B cell (primary cell): ENCODE data around the gene ST6GALNAC1. TPM values are rescaled to one million over a fixed set of nuclear protein-coding genes. Genes with fewer than 3 reads are reported as not detected.

ENCODE experiments used
- ATAC-seq: fragments of 200-7000 bp; cut with Tn5 transposase; one replicate; pipeline ENCODE4 v1.10.0; 2021; ENCODE audit warnings: low read depth, mild to moderate bottlenecking, moderate number of reproducible peaks, moderate library complexity
- CTCF ChIA-PET: fragments of 350-600 bp; sonication (Branson Sonifier 250); formaldehyde crosslinking; loops from one replicate; lab custom pipeline; 2021; ENCODE audit warnings: antibody characterized with exemption, inconsistent platforms; lab: Charles Lee
- POLR2A ChIA-PET: fragments of 350-600 bp; sonication (Branson Sonifier 250); formaldehyde crosslinking; loops from one replicate; lab custom pipeline; 2021; ENCODE audit warnings: antibody characterized with exemption; lab: Charles Lee
- DNase-seq: peaks from one replicate; pipeline ENCODE4 v3.0.0; 2013
- H2AFZ ChIP-seq: 2 replicates; pipeline ENCODE4 v1.6.1; 2012; ENCODE audit warnings: mild to moderate bottlenecking, low read depth, low read length; ENCODE audit not compliant: insufficient read depth, poor library complexity, severe bottlenecking
- H3K27ac ChIP-seq, 2 donors: 1 replicate in 1 of 2; 2 replicates in 1 of 2; pipeline ENCODE4 v1.5.1; 2012 to 2013; ENCODE audit warnings: low read length in 2 of 2, mild to moderate bottlenecking in 2 of 2, moderate library complexity in 1 of 2
- H3K27me3 ChIP-seq, 4 experiments: fragments of 200-600 bp in 1 of 4; sonication (generic) in 1 of 4; replicated peaks in 1 of 4; 1 replicate in 2 of 4; 2 replicates in 2 of 4; pipeline versions ENCODE4 v1.6.1 to v1.7.0; 2013 to 2016; ENCODE audit warnings: low read length in 3 of 4, mild to moderate bottlenecking in 2 of 4, mixed read lengths in 1 of 4, moderate library complexity in 1 of 4; ENCODE audit not compliant: insufficient read depth in 4 of 4, control insufficient read depth in 3 of 4; ENCODE audit errors: control extremely low read depth in 1 of 4
- H3K36me3 ChIP-seq, 2 experiments: replicated peaks in 1 of 2; 1 replicate in 1 of 2; 2 replicates in 1 of 2; pipeline versions ENCODE4 v1.6.1 to v1.7.1; 2013; ENCODE audit warnings: low read length in 1 of 2; ENCODE audit not compliant: insufficient read depth in 2 of 2, control insufficient read depth in 1 of 2; ENCODE audit errors: control extremely low read depth in 1 of 2, extremely low read depth in 1 of 2
- H3K4me1 ChIP-seq, 2 donors: fragments of 200-600 bp in 1 of 2; sonication (generic) in 1 of 2; 1 replicate in 1 of 2; 2 replicates in 1 of 2; pipeline versions ENCODE4 v1.5.1 to v1.6.1; 2013 to 2017; ENCODE audit warnings: low read length in 2 of 2; ENCODE audit not compliant: control insufficient read depth in 2 of 2, insufficient read depth in 2 of 2
- H3K4me2 ChIP-seq: replicated peaks from 2 replicates; pipeline ENCODE3; 2012; ENCODE audit warnings: mild to moderate bottlenecking, low read depth, low read length; ENCODE audit not compliant: poor library complexity, severe bottlenecking
- H3K4me3 ChIP-seq, 5 experiments: fragments of 200-600 bp in 1 of 5; sonication (generic) in 1 of 5; 1 replicate in 3 of 5; 2 replicates in 2 of 5; pipeline versions ENCODE4 v1.5.1 to v1.7.0; 2011 to 2016; ENCODE audit warnings: low read length in 4 of 5, mild to moderate bottlenecking in 4 of 5, low read depth in 2 of 5, control low read depth in 1 of 5, moderate library complexity in 1 of 5; ENCODE audit not compliant: insufficient read depth in 1 of 5; ENCODE audit errors: control extremely low read depth in 1 of 5, extremely low read depth in 1 of 5
- H3K79me2 ChIP-seq: fragments of 200-600 bp; sonication (generic); one replicate; pipeline ENCODE4 v1.6.0; 2016; ENCODE audit warnings: low read length; ENCODE audit not compliant: control insufficient read depth, insufficient read depth
- H3K9ac ChIP-seq: fragments of 200-600 bp; sonication (generic); 2 replicates; pipeline ENCODE4 v1.6.1; 2017; ENCODE audit warnings: mild to moderate bottlenecking, low read length, moderate library complexity
- H3K9me3 ChIP-seq, 3 donors: one replicate each; pipeline versions ENCODE4 v1.6.1 to v1.7.1; 2013; ENCODE audit warnings: low read length in 2 of 3; ENCODE audit not compliant: control insufficient read depth in 2 of 3, insufficient read depth in 1 of 3; ENCODE audit errors: control extremely low read depth in 1 of 3
- H4K20me1 ChIP-seq: 2 replicates; pipeline ENCODE4 v1.6.0; 2012; ENCODE audit warnings: mild to moderate bottlenecking, low read length; ENCODE audit not compliant: insufficient read depth, control insufficient read depth, poor library complexity, severe bottlenecking
- H3K27ac Mint-ChIP-seq: one replicate; pipeline ENCODE4 v1.8.0; 2021; ENCODE audit warnings: mixed read lengths
- H3K27me3 Mint-ChIP-seq: one replicate; pipeline ENCODE4 v1.8.0; 2021; ENCODE audit warnings: mixed read lengths
- H3K4me1 Mint-ChIP-seq: one replicate; pipeline ENCODE4 v1.8.0; 2021; ENCODE audit warnings: mixed read lengths
- H3K4me3 Mint-ChIP-seq: one replicate; pipeline ENCODE4 v1.8.0; 2021; ENCODE audit warnings: mixed read lengths
- H3K9me3 Mint-ChIP-seq: one replicate; pipeline ENCODE4 v1.8.0; 2022; ENCODE audit warnings: mixed read lengths; ENCODE audit not compliant: insufficient read depth
- EZH2 ChIP-seq: IDR thresholded peaks from 2 replicates; pipeline ENCODE4 v1.6.1; 2012; ENCODE audit warnings: borderline replicate concordance, low read depth, mild to moderate bottlenecking, moderate library complexity, low read length; ENCODE audit not compliant: insufficient read depth, poor library complexity, severe bottlenecking
- WGBS: methylation state at CpG from one replicate; pipeline ENCODE4 v1.1.5; 2013; ENCODE audit warnings: missing lambda C conversion rate; ENCODE audit not compliant: insufficient coverage; 5-methylcytosine and 5-hydroxymethylcytosine counted together
- intact Hi-C: fragments of 100-400 bp; cut with micrococcal nuclease; formaldehyde crosslinking; loops from one replicate; pipeline ENCODE4 v1.10.0; 2022
- polyA plus RNA-seq: library from polyadenylated mRNA; depleted of rRNA; stranded (reverse); fragments of >200 nt; gene quantifications from 2 replicates; pipeline ENCODE4 v1.2.3, GENCODE V29; 2012
- total RNA-seq, 2 donors: library from RNA; stranded (reverse); fragments of 120-200 nt in 1 of 2; gene quantifications; 1 replicate in 1 of 2; 2 replicates in 1 of 2; pipeline versions ENCODE4 v1.2.3 to v1.2.4, GENCODE V29; 2013 to 2022
- TF ChIP-seq, protein P1 (sequence below): fragments of 200-600 bp; IDR thresholded peaks from one replicate; pipeline ENCODE4 v1.8.0; 2022; ENCODE audit warnings: antibody characterized with exemption, mild to moderate bottlenecking

ST6GALNAC1 gene
- total and polyA plus RNA-seq, 2 donors (not counting 1 experiment from before 2014, with no cell fraction given), result not detected

- Mint-ChIP-seq H3K27me3 (peaks cover 18% of the 10 kb centered on the region), H3K9me3 (no peaks in the 10 kb centered on the region), H3K27ac (no peak overlapping the region), H3K4me1 (peaks cover 2% of the 10 kb centered on the region), H3K4me3 (no peak overlapping the region)
- H3K9ac ChIP-seq, result no peak overlapping the region
- H3K4me3 ChIP-seq, result no peak overlapping the region
- 84% methylated on average over 2 of the region's 13 CpGs for WGBS
- peaks cover 0 to 12% (median 1%) of the 10 kb centered on the region in 4 experiments for H3K27me3 ChIP-seq
- H3K36me3 ChIP-seq, result no peaks in the 10 kb centered on the region
- H3K79me2 ChIP-seq, result no peaks in the 10 kb centered on the region
- H3K4me1 ChIP-seq, result peaks cover 0 to 3% of the 10 kb centered on the region in 2 donors
- CTCF ChIA-PET, result interaction anchor here (0.7 kb wide), 1 partner anchor 152 kb away, joined by 3 read pairs; no protein-coding TSS in a partner anchor
- H2AFZ ChIP-seq, result no peak overlapping the region
- POLR2A ChIA-PET, result no interaction called here
- no peak for TF ChIP-seq EZH2
- TF ChIP-seq, protein P1, sequence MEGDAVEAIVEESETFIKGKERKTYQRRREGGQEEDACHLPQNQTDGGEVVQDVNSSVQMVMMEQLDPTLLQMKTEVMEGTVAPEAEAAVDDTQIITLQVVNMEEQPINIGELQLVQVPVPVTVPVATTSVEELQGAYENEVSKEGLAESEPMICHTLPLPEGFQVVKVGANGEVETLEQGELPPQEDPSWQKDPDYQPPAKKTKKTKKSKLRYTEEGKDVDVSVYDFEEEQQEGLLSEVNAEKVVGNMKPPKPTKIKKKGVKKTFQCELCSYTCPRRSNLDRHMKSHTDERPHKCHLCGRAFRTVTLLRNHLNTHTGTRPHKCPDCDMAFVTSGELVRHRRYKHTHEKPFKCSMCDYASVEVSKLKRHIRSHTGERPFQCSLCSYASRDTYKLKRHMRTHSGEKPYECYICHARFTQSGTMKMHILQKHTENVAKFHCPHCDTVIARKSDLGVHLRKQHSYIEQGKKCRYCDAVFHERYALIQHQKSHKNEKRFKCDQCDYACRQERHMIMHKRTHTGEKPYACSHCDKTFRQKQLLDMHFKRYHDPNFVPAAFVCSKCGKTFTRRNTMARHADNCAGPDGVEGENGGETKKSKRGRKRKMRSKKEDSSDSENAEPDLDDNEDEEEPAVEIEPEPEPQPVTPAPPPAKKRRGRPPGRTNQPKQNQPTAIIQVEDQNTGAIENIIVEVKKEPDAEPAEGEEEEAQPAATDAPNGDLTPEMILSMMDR, result no peak
- H3K9me3 ChIP-seq, result no peaks in the 10 kb centered on the region
- H3K27ac ChIP-seq, result no peak overlapping the region
- H4K20me1 ChIP-seq, result no peaks in the 10 kb centered on the region
- ATAC-seq, result no peak
- H3K4me2 ChIP-seq, result no peak overlapping the region
- intact Hi-C loops, result no loop called here
- DNase-seq, result no peak
Measured at GRCh38 chr17:76627510-76627909, 16.0 kb downstream of the ST6GALNAC1 start.

DNA sequence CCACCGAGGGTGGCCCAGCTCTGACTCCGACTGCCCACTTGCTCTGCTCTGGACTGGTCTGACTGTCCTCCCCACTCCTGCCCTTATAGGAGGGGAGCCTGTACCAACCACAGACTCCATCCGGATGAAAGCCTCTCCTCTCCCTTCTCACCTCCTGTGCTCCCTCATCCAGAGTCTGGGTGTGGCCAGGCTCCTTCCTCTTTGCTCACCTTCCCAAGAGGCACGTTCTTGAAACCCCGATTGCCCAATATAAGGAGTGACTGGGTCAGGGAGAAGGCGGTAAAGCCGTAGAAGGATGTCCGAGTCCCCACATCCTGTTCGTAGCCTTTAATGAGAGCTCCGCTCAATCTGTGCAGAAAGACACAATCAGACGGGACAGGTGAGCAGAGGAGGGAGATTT lies 17.1 kb downstream of the ST6GALNAC1 start:
- H3K9me3 Mint-ChIP-seq, result no peaks in the 10 kb centered on the region
- Histone ChIP-seq H3K36me3 (no peaks in the 10 kb centered on the region), H3K79me2 (no peaks in the 10 kb centered on the region), H3K9me3 (no peaks in the 10 kb centered on the region), H3K27me3 (peaks cover 0 to 12% (median 1%) of the 10 kb centered on the region in 4 experiments), H3K4me3 (no peak overlapping the region), H3K4me1 (peaks cover 0 to 3% of the 10 kb centered on the region in 2 donors), H3K9ac (no peak overlapping the region), H3K27ac (no peak overlapping the region), H4K20me1 (no peaks in the 10 kb centered on the region), H3K4me2 (no peak overlapping the region), H2AFZ (no peak overlapping the region)
- TF ChIP-seq, protein P1, result no peak
- no peak for TF ChIP-seq EZH2
- CTCF ChIA-PET, result interaction anchor here (4.4 to 6.7 kb wide), 2 partner anchors 67 to 104 kb away, joined by 84 to 89 read pairs; no protein-coding TSS in a partner anchor
- H3K27ac Mint-ChIP-seq, result no peak overlapping the region
- H3K4me3 Mint-ChIP-seq, result no peak overlapping the region
- intact Hi-C loops, result no loop called here
- DNase-seq, result no peak
- H3K4me1 Mint-ChIP-seq, result peaks cover 2% of the 10 kb centered on the region
- ATAC-seq, result no peak
- POLR2A ChIA-PET, result interaction anchor here (0.5 to 0.6 kb wide), 2 partner anchors 22 to 192 kb away, joined by 4 to 6 read pairs; no protein-coding TSS in a partner anchor
- 93% methylated on average over 9 of the region's 11 CpGs for WGBS
- H3K27me3 Mint-ChIP-seq, result peaks cover 18% of the 10 kb centered on the region
